GM12801 (cell line): ENCODE data around the gene PRADC1.

Source experiments
- CTCF ChIP-seq: IDR thresholded peaks from one replicate; pipeline ENCODE4 v1.5.1; 2011; ENCODE audit warnings: control low read depth; ENCODE audit not compliant: insufficient read length; ENCODE audit errors: extremely low read depth

PRADC1 gene

DNA sequence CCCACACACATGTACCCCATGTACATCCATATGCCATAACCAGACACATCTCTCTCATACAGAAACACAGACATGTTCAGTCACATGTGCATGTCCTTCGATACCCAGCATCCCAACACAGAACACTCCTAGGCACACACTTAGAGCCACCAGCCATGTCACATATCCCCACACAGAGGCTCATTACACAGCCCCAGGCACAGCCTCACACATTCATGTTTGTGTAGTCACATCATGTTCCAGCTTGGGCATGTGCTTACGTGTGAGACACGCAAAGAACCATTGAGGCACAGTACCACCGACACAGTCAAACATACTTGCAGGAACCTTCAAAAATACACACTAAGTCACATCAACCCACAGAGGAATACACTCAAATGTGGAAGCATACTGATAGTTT, 34.0 kb upstream of the PRADC1 start:
- no peak for TF ChIP-seq CTCF

GRCh38 chr2:73266061-73266901, 33.2 kb upstream of the PRADC1 start:
- no peak for TF ChIP-seq CTCF

DNA sequence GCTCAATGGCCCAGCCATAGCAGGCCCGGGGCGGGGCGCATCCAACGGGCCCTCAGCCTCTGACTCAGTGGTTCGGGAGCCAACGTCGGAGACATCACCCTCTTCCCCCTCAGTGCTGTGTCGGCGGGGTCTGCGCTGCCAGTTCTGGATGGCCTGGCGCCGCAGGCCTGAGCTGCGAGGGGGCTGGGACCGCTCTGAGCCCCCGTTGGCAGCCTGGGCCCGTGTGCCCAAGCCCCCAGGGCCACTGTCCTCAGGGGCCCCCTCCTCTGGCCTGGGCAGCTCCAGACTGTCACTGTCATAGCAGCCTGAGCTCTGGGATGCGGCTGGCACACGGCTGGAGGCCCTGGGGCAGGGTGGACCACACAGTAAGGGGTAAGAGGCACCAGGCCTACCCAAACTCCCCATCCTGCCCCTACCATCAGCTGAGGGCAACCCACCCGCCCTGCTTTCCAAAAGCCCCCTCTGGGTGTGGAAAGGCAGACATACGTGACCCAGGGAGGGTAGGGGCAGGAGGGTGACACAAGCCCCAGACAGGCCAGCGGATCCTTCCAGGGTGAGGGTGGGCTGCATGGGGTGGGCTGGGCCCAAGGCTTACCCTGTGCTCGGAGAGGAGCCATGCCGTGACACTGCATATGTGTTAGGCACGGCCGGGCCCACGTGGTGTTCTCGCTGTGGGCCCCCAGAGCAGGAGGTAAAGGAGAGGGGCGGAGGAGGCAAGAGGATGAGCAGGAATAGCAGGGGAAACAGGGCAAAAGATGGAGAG, 32.4 kb upstream of the PRADC1 start:
- no peak for TF ChIP-seq CTCF

GRCh38 chr2:73264783-73265182, 31.7 kb upstream of the PRADC1 start:
- TF ChIP-seq CTCF = no peak

- no peak for TF ChIP-seq CTCF
Measured at GRCh38 chr2:73264332-73264606, 31.2 kb upstream of the PRADC1 start.

- no peak for TF ChIP-seq CTCF
Measured at GRCh38 chr2:73263540-73264331, 30.7 kb upstream of the PRADC1 start.

- no peak for TF ChIP-seq CTCF
Measured at GRCh38 chr2:73262108-73262651, 29.1 kb upstream of the PRADC1 start.
